ENCODE measurements around the gene INSRR. TPM values are rescaled to one million over a fixed set of nuclear protein-coding genes. Genes with fewer than 3 reads are reported as not detected.

Gene INSRR
- total RNA-seq, 1 donor from 2014 or later: not detected

DNA sequence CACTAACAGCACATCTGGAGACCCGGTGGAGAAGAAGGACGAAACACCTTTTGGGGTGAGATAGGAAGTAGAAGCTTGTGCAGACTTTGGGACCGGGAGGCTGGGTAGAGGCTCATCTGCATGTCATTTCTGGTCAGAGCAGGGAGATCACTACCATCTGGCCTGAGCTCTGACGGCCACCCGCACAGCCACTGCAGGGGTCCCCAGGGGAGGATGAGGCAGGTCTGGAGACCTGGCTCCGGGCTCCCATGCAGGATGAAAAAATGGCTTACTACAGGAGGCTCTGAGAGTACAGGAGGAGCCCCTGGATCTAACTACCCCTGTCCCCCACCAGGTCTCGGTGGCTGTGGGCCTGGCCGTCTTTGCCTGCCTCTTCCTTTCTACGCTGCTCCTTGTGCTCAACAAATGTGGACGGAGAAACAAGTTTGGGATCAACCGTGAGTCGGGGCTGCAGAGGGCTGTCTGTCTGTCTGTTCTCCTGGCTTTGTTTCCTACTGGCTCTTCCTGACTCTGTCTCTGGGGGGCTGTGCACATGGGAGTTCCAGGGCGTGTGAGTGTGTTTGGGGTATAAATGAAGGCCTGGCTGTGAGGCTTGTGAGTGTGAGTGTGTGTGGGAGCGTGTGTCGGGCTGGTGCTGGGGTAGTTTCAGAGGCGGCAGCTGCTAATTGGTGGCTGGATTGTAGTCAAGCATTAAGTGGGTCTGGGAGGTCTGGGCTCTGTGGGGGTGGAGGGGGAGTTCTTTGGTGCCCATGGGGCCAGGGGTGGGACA is 15.8 kb upstream of the INSRR start:
- H3K27me3 Mint-ChIP-seq: peaks cover 23% of the 10 kb centered on the region
- no peak for DNase-seq
- no peak for TF ChIP-seq CTCF (IDR thresholded peaks at IDR 0.05)
- POLR2A ChIA-PET: no interaction called here
- H3K9me3 Mint-ChIP-seq: no peaks in the 10 kb centered on the region
- intact Hi-C loops (cut with micrococcal nuclease): no loop called here
- no peak overlapping the region for H3K4me3 Mint-ChIP-seq
- no peaks in the 10 kb centered on the region for H3K4me1 Mint-ChIP-seq
- CTCF ChIA-PET: interaction anchor here (0.9 kb wide), 1 partner anchor 15 kb away, joined by 5 read pairs; no protein-coding TSS in a partner anchor
- no peak overlapping the region for H3K27ac Mint-ChIP-seq
- H3K36me3 Mint-ChIP-seq (ENCODE audit: low read depth): no peaks in the 10 kb centered on the region
- no peak for ATAC-seq (ENCODE audit: low read depth)

DNA sequence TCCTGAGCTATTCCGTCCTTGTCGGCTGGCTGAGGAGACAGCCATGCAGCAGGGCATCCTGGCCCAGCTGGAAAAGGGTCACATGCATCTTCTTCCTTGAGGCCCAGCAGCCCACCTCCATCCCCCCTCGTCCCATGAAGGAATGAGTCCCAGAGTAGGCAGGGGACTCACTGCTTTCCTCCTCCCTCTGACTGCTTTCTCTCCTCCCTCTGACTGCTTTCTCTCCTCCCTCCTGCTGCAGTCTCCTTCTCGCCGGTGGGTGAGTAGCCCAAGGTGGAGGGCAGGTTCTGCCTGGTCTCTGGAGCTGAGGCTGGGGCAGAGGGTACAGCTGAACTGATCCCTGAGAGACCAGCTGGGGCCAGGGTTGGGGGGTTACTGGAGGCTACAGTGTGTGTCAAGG is 15.2 kb upstream of the INSRR start:
- intact Hi-C loops (cut with micrococcal nuclease): no loop called here
- no peak overlapping the region for H3K27ac Mint-ChIP-seq
- CTCF ChIA-PET: interaction anchor here (0.9 kb wide), 1 partner anchor 16 kb away, joined by 5 read pairs; no protein-coding TSS in a partner anchor

GRCh38 chr1:156873659-156874058 is 14.7 kb upstream of the INSRR start:
- no peaks in the 10 kb centered on the region for H3K36me3 Mint-ChIP-seq (ENCODE audit: low read depth)
- ChIA-PET CTCF (no interaction called here), POLR2A (no interaction called here)
- no peak for ATAC-seq (ENCODE audit: low read depth)
- no peaks in the 10 kb centered on the region for H3K9me3 Mint-ChIP-seq
- intact Hi-C loops (cut with micrococcal nuclease): no loop called here
- no peaks in the 10 kb centered on the region for H3K4me1 Mint-ChIP-seq
- DNase-seq: no peak
- no peak overlapping the region for H3K4me3 Mint-ChIP-seq
- no peak overlapping the region for H3K27ac Mint-ChIP-seq
- no peak for TF ChIP-seq CTCF (IDR thresholded peaks at IDR 0.05)
- peaks cover 22% of the 10 kb centered on the region for H3K27me3 Mint-ChIP-seq

More for the DNA sequence above, 15.2 kb upstream of the INSRR start:
- Mint-ChIP-seq H3K27me3 (peaks cover 22% of the 10 kb centered on the region), H3K4me1 (no peaks in the 10 kb centered on the region), H3K36me3 (ENCODE audit: low read depth) (no peaks in the 10 kb centered on the region), H3K4me3 (no peak overlapping the region), H3K9me3 (no peaks in the 10 kb centered on the region)
- TF ChIP-seq CTCF (IDR thresholded peaks at IDR 0.05): no peak
- POLR2A ChIA-PET: no interaction called here
- ATAC-seq (ENCODE audit: low read depth): no peak
- no peak for DNase-seq

GRCh38 chr1:156869455-156869854 is 10.5 kb upstream of the INSRR start:
- ATAC-seq (ENCODE audit: low read depth) (no peak), DNase-seq (no peak)
- H3K27me3 Mint-ChIP-seq: peaks cover 29% of the 10 kb centered on the region
- no peak overlapping the region for H3K4me3 Mint-ChIP-seq
- H3K4me1 Mint-ChIP-seq: no peaks in the 10 kb centered on the region
- POLR2A ChIA-PET: no interaction called here
- H3K27ac Mint-ChIP-seq: no peak overlapping the region
- CTCF ChIA-PET: no interaction called here
- intact Hi-C loops (cut with micrococcal nuclease): no loop called here
- no peaks in the 10 kb centered on the region for H3K9me3 Mint-ChIP-seq
- H3K36me3 Mint-ChIP-seq (ENCODE audit: low read depth): no peaks in the 10 kb centered on the region
- no peak for TF ChIP-seq CTCF (IDR thresholded peaks at IDR 0.05)

DNA sequence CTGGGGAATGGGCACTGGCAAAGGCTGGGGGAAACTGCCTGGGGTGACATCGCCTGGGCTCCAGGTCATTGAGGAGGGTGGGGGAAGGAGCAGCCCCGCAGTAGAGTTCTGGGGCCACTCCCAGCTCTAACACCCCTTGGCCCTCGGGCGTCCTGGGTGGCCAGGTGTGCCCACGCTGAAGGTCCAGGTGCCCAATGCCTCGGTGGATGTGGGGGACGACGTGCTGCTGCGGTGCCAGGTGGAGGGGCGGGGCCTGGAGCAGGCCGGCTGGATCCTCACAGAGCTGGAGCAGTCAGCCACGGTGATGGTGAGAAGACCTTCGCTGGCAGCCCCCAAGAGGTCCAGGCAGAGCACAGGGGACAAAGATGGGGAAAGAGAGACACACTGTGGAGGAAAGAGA is 9.4 kb upstream of the INSRR start:
- no peaks in the 10 kb centered on the region for H3K4me1 Mint-ChIP-seq
- peaks cover 35% of the 10 kb centered on the region for H3K27me3 Mint-ChIP-seq
- CTCF ChIA-PET: no interaction called here

More for the DNA sequence above, 9.4 kb upstream of the INSRR start:
- H3K4me3 Mint-ChIP-seq: no peak overlapping the region
- TF ChIP-seq CTCF (IDR thresholded peaks at IDR 0.05): no peak
- ATAC-seq (ENCODE audit: low read depth) (no peak), DNase-seq (no peak)
- no peak overlapping the region for H3K27ac Mint-ChIP-seq
- no peaks in the 10 kb centered on the region for H3K36me3 Mint-ChIP-seq (ENCODE audit: low read depth)
- no peaks in the 10 kb centered on the region for H3K9me3 Mint-ChIP-seq
- POLR2A ChIA-PET: no interaction called here
- intact Hi-C loops (cut with micrococcal nuclease): no loop called here

All from activated B cell treated with CpG ODN at 0.5 μM for 24 hours (primary cell).